A549 (cell line): ENCODE data around the gene BCAT1. TPM values are rescaled to one million over a fixed set of nuclear protein-coding genes. Genes with fewer than 3 reads are reported as not detected.
A peak's percentile ranks its signal among the peaks of the same experiment; 100 is the strongest.
"Not testable (repeated sequence)": the region's sequence is repeated elsewhere in the genome, so short reads cannot be mapped to it uniquely, and the experiment has no call there.

Source experiments
- ATAC-seq, 2 experiments: fragments of 200-7000 bp in 1 of 2; fragments of >200 bp in 1 of 2; cut with Nextera tagmentation in 1 of 2; cut with Tn5 transposase in 1 of 2; 3 replicates each; pipeline versions ENCODE4 v1.8.0 to v1.9.1; 2018 to 2020; ENCODE audit warnings: mild to moderate bottlenecking in 1 of 2, moderate library complexity in 1 of 2
- CTCF ChIA-PET: fragments of 300-600 bp; sonication (Branson Sonifier 250); formaldehyde crosslinking; extraction: SDS; loops from one replicate; lab custom pipeline; 2021; ENCODE audit warnings: antibody characterized with exemption, inconsistent platforms; lab: Yijun Ruan, JAX
- POLR2A ChIA-PET: fragments of 350-600 bp; formaldehyde crosslinking; extraction: SDS; loops from one replicate; lab custom pipeline; 2021; ENCODE audit warnings: antibody characterized with exemption, inconsistent platforms; lab: Yijun Ruan, JAX
- DNase-seq, 2 experiments: peaks; one replicate each; pipeline versions ENCODE4 v3.0.0 to v3.0.0-alpha.2; 2011 to 2016; ENCODE audit warnings: low read depth in 1 of 2, low spot score in 1 of 2
- FAIRE-seq: peaks from 2 replicates; lab custom pipeline; 2011; peaks lifted over from hg19 to GRCh38; lab: Jason Lieb, UNC
- H3K27ac ChIP-seq, 2 experiments: fragments of >200 bp; sonication (Bioruptor Twin); formaldehyde crosslinking; 3 replicates each; pipeline ENCODE4 v1.5.1; 2016 to 2017
- H3K4me1 ChIP-seq: fragments of >200 bp; sonication (Bioruptor Twin); formaldehyde crosslinking; 3 replicates; pipeline ENCODE4 v1.6.1; 2016
- H3K4me2 ChIP-seq: fragments of >200 bp; sonication (Bioruptor Twin); formaldehyde crosslinking; 3 replicates; pipeline ENCODE4 v1.6.1; 2016
- H3K4me3 ChIP-seq: fragments of >200 bp; sonication (Bioruptor Twin); formaldehyde crosslinking; 3 replicates; pipeline ENCODE4 v1.5.1; 2016
- H3K9me3 ChIP-seq: fragments of >200 bp; sonication (Bioruptor Twin); formaldehyde crosslinking; 3 replicates; pipeline ENCODE4 v1.6.1; 2016
- CBX8 ChIP-seq: fragments of 200-600 bp; sonication (generic); IDR thresholded peaks from 2 replicates; pipeline ENCODE4 v1.6.1; 2016
- CEBPB ChIP-seq, 2 experiments: fragments of >200 bp in 1 of 2; sonication (Bioruptor Twin) in 1 of 2; formaldehyde crosslinking in 1 of 2; IDR thresholded peaks; 2 replicates each; pipeline ENCODE4 v1.6.1; 2012 to 2016
- CTCF ChIP-seq: fragments of >200 bp; sonication (Bioruptor Twin); formaldehyde crosslinking; IDR thresholded peaks from 3 replicates; pipeline ENCODE4 v1.5.1; 2016
- ESRRA ChIP-seq: fragments of 150-350 bp; IDR thresholded peaks from 2 replicates; pipeline ENCODE4 v1.6.1; 2014; ENCODE audit warnings: mild to moderate bottlenecking, low read length, borderline replicate concordance
- FOSL2 ChIP-seq, 2 experiments: fragments of 450-650 bp in 1 of 2; fragments of >200 bp in 1 of 2; sonication (Bioruptor Twin) in 1 of 2; formaldehyde crosslinking; IDR thresholded peaks; 2 replicates each; pipeline versions ENCODE4 v1.5.0 to v1.6.1; 2016 to 2020; ENCODE audit warnings: mild to moderate bottlenecking in 1 of 2, moderate library complexity in 1 of 2
- HDAC2 ChIP-seq: fragments of 200-600 bp; sonication (generic); IDR thresholded peaks from 2 replicates; pipeline ENCODE4 v1.6.1; 2016
- HEYL ChIP-seq: fragments of 250-450 bp; sonication (Bioruptor Pico); IDR thresholded peaks from 2 replicates; pipeline ENCODE4 v1.8.0; 2021; ENCODE audit warnings: mild to moderate bottlenecking, moderate library complexity
- HMGXB4 ChIP-seq: fragments of 250-450 bp; sonication (Bioruptor Pico); IDR thresholded peaks from 2 replicates; pipeline ENCODE4 v1.5.0; 2021; ENCODE audit warnings: mild to moderate bottlenecking, moderate library complexity, borderline replicate concordance
- HOXA7 ChIP-seq: fragments of 250-450 bp; sonication (Bioruptor Pico); IDR thresholded peaks from 2 replicates; pipeline ENCODE4 v1.5.0; 2020; ENCODE audit warnings: mild to moderate bottlenecking, moderate library complexity
- JUN ChIP-seq, 2 experiments: fragments of >200 bp; sonication (Bioruptor Twin); formaldehyde crosslinking; IDR thresholded peaks; 2 replicates in 1 of 2; 3 replicates in 1 of 2; pipeline ENCODE4 v1.6.1; 2016 to 2017
- MAFK ChIP-seq: fragments of 450-650 bp; IDR thresholded peaks from 2 replicates; pipeline ENCODE4 v1.6.1; 2014; ENCODE audit not compliant: partially characterized antibody
- MAZ ChIP-seq: fragments of 150-350 bp; IDR thresholded peaks from 2 replicates; pipeline ENCODE4 v1.6.1; 2014; ENCODE audit warnings: antibody characterized with exemption, low read depth, low read length, borderline replicate concordance
- NFE2L2 ChIP-seq: fragments of 150-350 bp; conservative IDR thresholded peaks from 2 replicates; pipeline ENCODE4 v1.6.1; 2014; ENCODE audit warnings: low read length
- NPAS2 ChIP-seq: fragments of 250-450 bp; sonication (Bioruptor Pico); IDR thresholded peaks from 2 replicates; pipeline ENCODE4 v1.8.0; 2022; ENCODE audit warnings: mild to moderate bottlenecking, moderate library complexity, borderline replicate concordance
- PBX3 ChIP-seq: IDR thresholded peaks from 2 replicates; pipeline ENCODE4 v1.6.1; 2012
- RAD21 ChIP-seq, 2 experiments: fragments of >200 bp in 1 of 2; sonication (Bioruptor Twin) in 1 of 2; formaldehyde crosslinking in 1 of 2; IDR thresholded peaks in 1 of 2; conservative IDR thresholded peaks in 1 of 2; 2 replicates in 1 of 2; 3 replicates in 1 of 2; pipeline ENCODE4 v1.6.1; 2012 to 2018; ENCODE audit warnings: inconsistent platforms in 1 of 2
- RFX5 ChIP-seq: fragments of 450-650 bp; IDR thresholded peaks from 2 replicates; pipeline ENCODE4 v1.7.1; 2014; ENCODE audit warnings: antibody characterized with exemption, mild to moderate bottlenecking, moderate library complexity
- SREBF2 ChIP-seq: fragments of 450-650 bp; IDR thresholded peaks from 2 replicates; pipeline ENCODE4 v1.6.1; 2014; ENCODE audit warnings: mild to moderate bottlenecking, moderate library complexity
- ZNF302 ChIP-seq: fragments of 250-450 bp; sonication (Bioruptor Pico); IDR thresholded peaks from 2 replicates; pipeline ENCODE4 v1.9.0; 2021; ENCODE audit warnings: inconsistent platforms, mild to moderate bottlenecking, moderate library complexity
- WGBS: methylation state at CpG from one replicate; pipeline ENCODE4 v1.1.6; 2017; ENCODE audit errors: missing lambda C conversion rate; 5-methylcytosine and 5-hydroxymethylcytosine counted together
- polyA plus RNA-seq, 4 experiments: library from polyadenylated mRNA; depleted of rRNA in 3 of 4; stranded (reverse); fragments of >200 nt; fragmentation: RNase III in 1 of 4; extraction: RNeasy Plus Mini Kit Qiagen cat#74134 plus additional on column Dnase treatment in 1 of 4; gene quantifications; 2 replicates in 3 of 4; 3 replicates in 1 of 4; pipeline ENCODE4 v1.2.3, GENCODE V29; 2011 to 2017

BCAT1 gene
- polyA plus RNA-seq, 2 of the 4 experiments (the other 2 are of a cell fraction): 10.5 to 14.6 TPM

DNA sequence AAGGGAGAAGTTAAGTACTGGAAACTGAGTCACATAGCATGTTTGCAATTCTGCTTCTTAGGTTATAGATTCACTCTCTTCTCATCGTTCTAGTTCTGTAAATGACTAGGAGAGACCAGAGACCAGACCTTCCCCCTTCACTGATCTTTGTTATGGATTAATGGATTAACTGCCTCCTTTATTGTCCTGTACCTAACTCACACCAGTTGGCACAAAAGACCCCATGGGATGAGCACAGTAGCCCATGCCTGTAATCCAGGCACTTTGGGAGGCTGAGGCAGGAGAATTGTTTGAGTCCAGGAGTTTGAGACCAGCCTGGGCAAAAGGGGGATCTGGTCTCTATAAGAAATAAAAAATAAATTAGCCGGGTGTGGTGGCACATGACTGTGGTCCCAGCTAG, 20.8 kb downstream of the BCAT1 start:
- POLR2A ChIA-PET: no interaction called here
- no peak for FAIRE-seq

GRCh38 chr12:24926080-24926479, 22.8 kb downstream of the BCAT1 start:
- H3K27ac ChIP-seq, FAIRE-seq, CTCF ChIA-PET, POLR2A ChIA-PET, H3K4me3 ChIP-seq, H3K9me3 ChIP-seq, H3K4me1 ChIP-seq, ATAC-seq, H3K4me2 ChIP-seq, DNase-seq: not testable (repeated sequence)
- WGBS: 86% methylated on average over 5 of the region's 24 CpGs

More for the DNA sequence above, 20.8 kb downstream of the BCAT1 start:
- Histone ChIP-seq H3K27ac (no peak overlapping the region), H3K4me3 (no peak overlapping the region), H3K9me3 (no peaks in the 10 kb centered on the region), H3K4me1 (no peaks in the 10 kb centered on the region), H3K4me2 (no peak overlapping the region)
- ATAC-seq (no peak), DNase-seq (no peak)
- CTCF ChIA-PET: no interaction called here
- TF ChIP-seq RFX5 (no peak), HDAC2 (no peak), SREBF2 (no peak), CEBPB (IDR thresholded peaks at IDR 0.05) (no peak), HMGXB4 (CRISPR knock-in tag) (no peak), CTCF (no peak)
- 69% methylated on average over 2 of the region's 2 CpGs for WGBS

DNA sequence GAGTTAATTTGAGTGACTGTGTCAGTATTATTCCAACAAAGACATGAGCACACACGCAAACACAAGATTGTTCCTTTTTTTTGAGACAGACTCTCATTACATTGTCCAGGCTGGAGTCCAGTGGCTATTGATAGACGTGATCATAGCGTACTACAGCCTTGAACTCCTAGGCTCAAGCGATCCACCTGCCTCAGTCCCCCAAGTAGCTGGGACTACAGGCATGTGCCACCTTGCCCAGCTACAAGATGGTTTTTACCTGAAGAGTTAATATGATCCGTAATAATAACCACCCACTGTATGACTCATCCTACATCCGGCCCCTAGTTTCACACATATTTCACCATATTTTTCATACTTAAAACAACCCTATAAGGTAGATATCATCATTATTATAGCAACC, 26.8 kb downstream of the BCAT1 start:
- CTCF ChIA-PET: no interaction called here
- H3K4me1 ChIP-seq: no peaks in the 10 kb centered on the region

DNA sequence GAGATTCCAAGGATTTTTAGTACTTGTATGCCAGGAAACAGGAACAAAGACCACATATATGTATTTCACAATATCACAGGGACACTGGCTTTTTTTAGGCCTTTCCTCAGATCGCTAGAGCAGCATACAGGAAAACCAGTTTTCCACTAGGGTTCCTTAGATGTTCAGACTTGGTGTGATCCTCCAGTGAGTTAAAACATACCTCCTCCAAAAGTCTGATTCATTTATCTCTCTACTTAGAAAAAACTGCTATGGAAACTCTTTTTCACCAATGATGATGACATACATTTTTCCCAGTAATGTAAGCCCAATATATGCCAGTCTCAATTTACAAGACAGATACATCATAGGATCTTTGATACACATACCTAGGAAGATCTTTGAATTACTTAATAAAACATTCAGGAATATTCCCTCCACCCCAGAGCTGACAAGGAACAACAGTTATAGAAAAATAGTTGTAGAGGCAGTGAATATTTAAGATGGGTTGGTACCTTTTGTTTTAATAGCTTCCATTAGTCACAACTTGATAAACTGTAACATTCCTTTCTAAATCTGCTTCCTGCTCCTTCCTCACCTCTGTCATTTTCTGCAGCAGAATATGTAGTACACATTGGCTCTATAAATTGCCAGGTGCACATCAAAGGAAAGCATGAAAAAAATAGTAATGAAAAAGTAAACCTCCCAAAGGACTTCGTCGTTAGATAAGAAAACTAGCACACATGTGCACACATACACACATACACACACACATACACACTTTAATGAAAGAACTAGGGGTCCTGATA, 27.5 kb downstream of the BCAT1 start:
- Histone ChIP-seq H3K9me3 (no peaks in the 10 kb centered on the region), H3K4me1 (no peaks in the 10 kb centered on the region), H3K4me2 (no peak overlapping the region), H3K27ac (no peak overlapping the region), H3K4me3 (no peak overlapping the region)
- CTCF ChIA-PET: no interaction called here
- POLR2A ChIA-PET: no interaction called here
- FAIRE-seq (no peak), DNase-seq (no peak), ATAC-seq (no peak)
- 79% methylated on average over 3 of the region's 3 CpGs for WGBS
- TF ChIP-seq SREBF2 (no peak), HEYL (CRISPR knock-in tag) (no peak), ESRRA (no peak), CBX8 (no peak), PBX3 (no peak), CTCF (no peak), MAFK (no peak), RAD21 (conservative IDR thresholded peaks at IDR 0.05 in 1 of 2, IDR thresholded peaks at IDR 0.05 in 1 of 2) (no peak), HOXA7 (no peak), ZNF302 (CRISPR knock-in tag) (no peak), NPAS2 (CRISPR knock-in tag) (no peak)

More for the DNA sequence above, 26.8 kb downstream of the BCAT1 start:
- WGBS: 81% methylated on average over 6 of the region's 6 CpGs
- H3K4me2 ChIP-seq: no peak overlapping the region
- no peak for DNase-seq
- H3K4me3 ChIP-seq: no peak overlapping the region
- no peak for TF ChIP-seq NFE2L2
- no peak for TF ChIP-seq HMGXB4 (CRISPR knock-in tag)
- TF ChIP-seq MAZ: no peak
- TF ChIP-seq FOSL2 (IDR thresholded peaks at IDR 0.05): no peak
- TF ChIP-seq FOSL2 (CRISPR knock-in tag; IDR thresholded peaks at IDR 0.05): peak; percentile 51; the same call in 1 of the 2 replicates
- no peak for TF ChIP-seq JUN (IDR thresholded peaks at IDR 0.05)
- TF ChIP-seq, all 56 proteins: peak for 1
- POLR2A ChIA-PET: no interaction called here
- FAIRE-seq: no peak
- Histone ChIP-seq H3K9me3 (no peaks in the 10 kb centered on the region), H3K27ac (no peak overlapping the region)
- ATAC-seq: no peak
